ENCODE measurements around the gene SLC25A17.

DNA sequence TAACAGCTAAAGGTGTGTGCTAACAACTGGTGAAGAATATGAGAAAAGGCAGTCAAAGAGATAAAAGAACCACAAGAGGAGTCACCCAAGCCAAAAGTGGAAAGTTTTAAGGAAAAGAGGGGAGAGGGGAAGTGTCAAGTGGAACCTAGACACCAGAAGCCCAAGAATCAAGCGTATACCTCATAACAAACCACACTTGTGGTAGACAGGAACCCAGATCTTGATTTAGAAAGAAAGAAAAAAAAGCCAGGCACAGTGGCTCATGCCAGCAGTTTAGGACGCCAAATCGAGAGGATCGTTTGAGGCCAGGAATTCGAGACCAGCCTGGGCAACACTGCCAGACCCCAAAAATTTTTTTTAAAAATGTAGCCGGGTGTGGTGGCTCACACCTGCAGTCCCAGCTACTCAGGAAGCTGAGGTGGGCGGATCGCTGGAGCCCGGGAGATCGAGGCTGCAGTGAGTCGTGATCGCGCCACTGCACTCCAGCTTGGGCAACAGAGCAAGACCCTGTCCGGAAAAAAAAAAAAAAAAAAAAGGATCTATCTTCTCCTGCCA, 877 bp downstream of the SLC25A17 start:
- TF ChIP-seq, protein P1, sequence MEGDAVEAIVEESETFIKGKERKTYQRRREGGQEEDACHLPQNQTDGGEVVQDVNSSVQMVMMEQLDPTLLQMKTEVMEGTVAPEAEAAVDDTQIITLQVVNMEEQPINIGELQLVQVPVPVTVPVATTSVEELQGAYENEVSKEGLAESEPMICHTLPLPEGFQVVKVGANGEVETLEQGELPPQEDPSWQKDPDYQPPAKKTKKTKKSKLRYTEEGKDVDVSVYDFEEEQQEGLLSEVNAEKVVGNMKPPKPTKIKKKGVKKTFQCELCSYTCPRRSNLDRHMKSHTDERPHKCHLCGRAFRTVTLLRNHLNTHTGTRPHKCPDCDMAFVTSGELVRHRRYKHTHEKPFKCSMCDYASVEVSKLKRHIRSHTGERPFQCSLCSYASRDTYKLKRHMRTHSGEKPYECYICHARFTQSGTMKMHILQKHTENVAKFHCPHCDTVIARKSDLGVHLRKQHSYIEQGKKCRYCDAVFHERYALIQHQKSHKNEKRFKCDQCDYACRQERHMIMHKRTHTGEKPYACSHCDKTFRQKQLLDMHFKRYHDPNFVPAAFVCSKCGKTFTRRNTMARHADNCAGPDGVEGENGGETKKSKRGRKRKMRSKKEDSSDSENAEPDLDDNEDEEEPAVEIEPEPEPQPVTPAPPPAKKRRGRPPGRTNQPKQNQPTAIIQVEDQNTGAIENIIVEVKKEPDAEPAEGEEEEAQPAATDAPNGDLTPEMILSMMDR (IDR thresholded peaks at IDR 0.05; ENCODE audit: borderline replicate concordance, extremely low read depth, low read length, poor library complexity, severe bottlenecking), result no peak
- TF ChIP-seq EZH2 (IDR thresholded peaks at IDR 0.05; ENCODE audit: borderline replicate concordance, low read depth, low read length, severe bottlenecking), result no peak

Measured in DND-41 (cell line).